ENCODE measurements around the gene ACSF2.

GRCh38 chr17:50397919-50398285, 28.1 kb upstream of the ACSF2 start:
- TF ChIP-seq POLR2A (IDR thresholded peaks at IDR 0.05; ENCODE audit: low read length), result no peak
- no peak for TF ChIP-seq GATA1 (IDR thresholded peaks at IDR 0.05; ENCODE audit: low read depth, low read length)

All from erythroblast (primary cell).